ENCODE data around the gene WRAP53.

DNA sequence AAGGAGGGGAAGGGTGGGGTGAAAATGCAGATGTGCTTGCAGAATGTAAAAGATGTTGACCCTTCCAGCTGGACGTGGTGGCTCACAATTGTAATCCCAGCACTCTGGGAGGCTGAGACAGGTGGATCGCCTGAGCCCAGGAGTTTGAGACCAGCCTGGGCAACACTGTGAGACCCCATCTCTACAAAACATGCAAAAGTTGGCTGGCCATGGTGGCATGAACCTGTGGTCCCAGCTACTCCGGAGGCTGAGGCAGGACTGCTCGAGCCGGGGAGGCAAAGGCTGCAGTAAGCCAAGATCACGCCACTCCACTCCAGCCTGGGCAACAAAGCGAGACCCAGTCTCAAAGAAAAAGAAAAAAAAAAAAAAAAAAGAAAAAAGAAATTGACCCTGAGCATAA, 19.8 kb upstream of the WRAP53 start:
- TF ChIP-seq SNAI2 (CRISPR knock-in tag; IDR thresholded peaks at IDR 0.05) (no peak), ARNTL (CRISPR knock-in tag; IDR thresholded peaks at IDR 0.05; ENCODE audit: borderline replicate concordance, low read depth) (no peak), ZC3H10 (CRISPR knock-in tag; IDR thresholded peaks at IDR 0.05) (no peak), RARB (CRISPR knock-in tag; IDR thresholded peaks at IDR 0.05) (no peak), ZFP30 (CRISPR knock-in tag; IDR thresholded peaks at IDR 0.05) (no peak), ESRRG (CRISPR knock-in tag; IDR thresholded peaks at IDR 0.05) (no peak)
